Activated CD4-positive, alpha-beta T cell treated with anti-CD3 and anti-CD28 coated beads, Interleukin-2, amount 50 U/mL, for 16 hours (primary cell): ENCODE measurements around the gene TMEM43.

Source experiments
- DNase-seq: peaks from one replicate; pipeline ENCODE4 v3.0.0-alpha.2; 2020

The TMEM43 gene

GRCh38 chr3:14122301-14122700 lies 2.6 kb upstream of the TMEM43 start:
- no peak for DNase-seq

GRCh38 chr3:14123308-14124222 lies 1.3 kb upstream of the TMEM43 start:
- DNase-seq, result no peak

GRCh38 chr3:14124223-14124614 lies 633 bp upstream of the TMEM43 start:
- DNase-seq, result peak; percentile 80

GRCh38 chr3:14125193-14126016 lies 553 bp downstream of the TMEM43 start:
- peak; percentile 74 for DNase-seq

- no peak for DNase-seq
Observed at GRCh38 chr3:14126017-14126886, 1.4 kb downstream of the TMEM43 start.

- DNase-seq, result no peak
Observed at GRCh38 chr3:14126887-14127505, 2.1 kb downstream of the TMEM43 start.

- DNase-seq, result no peak
Observed at GRCh38 chr3:14127516-14128161, 2.8 kb downstream of the TMEM43 start.

GRCh38 chr3:14128724-14129123 lies 3.9 kb downstream of the TMEM43 start:
- DNase-seq, result no peak

GRCh38 chr3:14129296-14129695 lies 4.4 kb downstream of the TMEM43 start:
- DNase-seq, result no peak

- no peak for DNase-seq
Observed at GRCh38 chr3:14130230-14130629, 5.4 kb downstream of the TMEM43 start.

- DNase-seq, result no peak
Observed at GRCh38 chr3:14130707-14131106, 5.9 kb downstream of the TMEM43 start.

GRCh38 chr3:14131134-14131533 lies 6.3 kb downstream of the TMEM43 start:
- no peak for DNase-seq

GRCh38 chr3:14132120-14132519 lies 7.3 kb downstream of the TMEM43 start:
- DNase-seq, result no peak

- DNase-seq, result no peak
Observed at GRCh38 chr3:14132689-14133088, 7.8 kb downstream of the TMEM43 start.

- DNase-seq, result no peak
Observed at GRCh38 chr3:14133188-14133800, 8.4 kb downstream of the TMEM43 start.

- no peak for DNase-seq
Observed at GRCh38 chr3:14133876-14134275, 9.0 kb downstream of the TMEM43 start.

GRCh38 chr3:14134291-14134690 lies 9.4 kb downstream of the TMEM43 start:
- no peak for DNase-seq

- DNase-seq, result no peak
Observed at GRCh38 chr3:14135581-14135980, 10.7 kb downstream of the TMEM43 start.

- no peak for DNase-seq
Observed at GRCh38 chr3:14137004-14137403, 12.2 kb downstream of the TMEM43 start.

GRCh38 chr3:14137445-14137844 lies 12.6 kb downstream of the TMEM43 start:
- no peak for DNase-seq

- no peak for DNase-seq
Observed at GRCh38 chr3:14138109-14138877, 13.4 kb downstream of the TMEM43 start.
